OCI-LY1 (cell line): ENCODE data around the gene SAP30BP.

ENCODE experiments used
- H2AFZ ChIP-seq: fragments of 200-600 bp; sonication (generic), shearing (Covaris generic); 2 replicates; pipeline ENCODE4 v1.6.0; 2014; ENCODE audit warnings: antibody characterized with exemption, mild to moderate bottlenecking, low read length
- H3F3A ChIP-seq: fragments of 200-600 bp; sonication (generic), shearing (Covaris generic); 2 replicates; pipeline ENCODE4 v1.6.0; 2014; ENCODE audit warnings: mild to moderate bottlenecking, antibody characterized with exemption, low read length, moderate library complexity; ENCODE audit not compliant: insufficient read depth
- H3K27ac ChIP-seq: fragments of 200-600 bp; sonication (generic); 2 replicates; pipeline ENCODE4 v1.5.1; 2014; ENCODE audit warnings: low read length, mixed run types, mild to moderate bottlenecking, low read depth; ENCODE audit not compliant: poor library complexity, severe bottlenecking
- H3K27me3 ChIP-seq: fragments of 200-600 bp; sonication (generic); 2 replicates; pipeline ENCODE4 v1.6.0; 2014; ENCODE audit warnings: antibody characterized with exemption, mild to moderate bottlenecking, low read length, moderate library complexity; ENCODE audit not compliant: insufficient read depth
- H3K36me3 ChIP-seq: fragments of 200-600 bp; sonication (generic); 2 replicates; pipeline ENCODE4 v1.6.1; 2014; ENCODE audit warnings: mild to moderate bottlenecking, antibody characterized with exemption, low read length, moderate library complexity, mixed read lengths; ENCODE audit not compliant: insufficient read depth
- H3K4me1 ChIP-seq: fragments of 200-600 bp; sonication (generic); 2 replicates; pipeline ENCODE4 v1.5.1; 2014; ENCODE audit warnings: mild to moderate bottlenecking, low read length, moderate library complexity; ENCODE audit not compliant: insufficient read depth, severe bottlenecking
- H3K4me2 ChIP-seq: fragments of 200-600 bp; sonication (generic), shearing (Covaris generic); 2 replicates; pipeline ENCODE4 v1.6.1; 2014; ENCODE audit warnings: low read length
- H3K4me3 ChIP-seq: fragments of 200-600 bp; sonication (generic); 2 replicates; pipeline ENCODE4 v1.5.1; 2014; ENCODE audit warnings: low read length, low read depth, mild to moderate bottlenecking, mixed read lengths; ENCODE audit not compliant: poor library complexity, severe bottlenecking
- H3K79me2 ChIP-seq: fragments of 200-600 bp; shearing (Covaris generic); 2 replicates; pipeline ENCODE4 v1.6.1; 2016; ENCODE audit warnings: mixed run types, low read length, mixed read lengths; ENCODE audit not compliant: insufficient read depth
- H3K9ac ChIP-seq: fragments of 200-600 bp; sonication (generic), shearing (Covaris generic); 2 replicates; pipeline ENCODE4 v1.6.1; 2014; ENCODE audit warnings: mild to moderate bottlenecking, low read length, mixed read lengths
- H3K9me2 ChIP-seq: fragments of 200-600 bp; sonication (generic), shearing (Covaris generic); 2 replicates; pipeline ENCODE4 v1.6.1; 2014; ENCODE audit warnings: low read depth, mild to moderate bottlenecking, low read length, mixed read lengths
- H3K9me3 ChIP-seq: fragments of 200-600 bp; shearing (Covaris generic); 2 replicates; pipeline ENCODE4 v1.6.1; 2014; ENCODE audit warnings: low read length, mixed read lengths
- H4K20me1 ChIP-seq: fragments of 200-600 bp; sonication (generic), shearing (Covaris generic); 2 replicates; pipeline ENCODE4 v1.6.0; 2016; ENCODE audit warnings: mild to moderate bottlenecking, low read length; ENCODE audit not compliant: insufficient read depth
- CTCF ChIP-seq: fragments of 200-600 bp; sonication (generic), shearing (Covaris generic); IDR thresholded peaks from 2 replicates; pipeline ENCODE4 v1.5.1; 2017; ENCODE audit warnings: mild to moderate bottlenecking, antibody characterized with exemption, low read length, moderate library complexity, mixed read lengths
- EZH2 ChIP-seq: fragments of 200-600 bp; sonication (generic), shearing (Covaris generic); IDR thresholded peaks from 2 replicates; pipeline ENCODE4 v1.8.0; 2017; ENCODE audit warnings: borderline replicate concordance, mixed run types, mild to moderate bottlenecking, antibody characterized with exemption, low read length, moderate library complexity, mixed read lengths

SAP30BP gene

GRCh38 chr17:75752802-75753513 is 85.8 kb downstream of the SAP30BP start:
- peaks cover 25% of the 10 kb centered on the region for H3K4me1 ChIP-seq
- H4K20me1 ChIP-seq = no peaks in the 10 kb centered on the region
- no peaks in the 10 kb centered on the region for H3K36me3 ChIP-seq
- TF ChIP-seq CTCF (peak; percentile 56), EZH2 (no peak)
- no peaks in the 10 kb centered on the region for H3F3A ChIP-seq
- peak overlapping the region; percentile 61; the same call in 1 of the 2 replicates for H2AFZ ChIP-seq
- H3K9ac ChIP-seq = peak overlapping the region; percentile 67
- H3K9me2 ChIP-seq = no peaks in the 10 kb centered on the region
- no peaks in the 10 kb centered on the region for H3K79me2 ChIP-seq
- no peaks in the 10 kb centered on the region for H3K9me3 ChIP-seq
- H3K4me2 ChIP-seq = peak overlapping the region; percentile 83
- peak overlapping the region; percentile 65 for H3K4me3 ChIP-seq
- H3K27me3 ChIP-seq = no peaks in the 10 kb centered on the region
- no peak overlapping the region for H3K27ac ChIP-seq

- H3K9ac ChIP-seq = peak overlapping the region; percentile 67
- H4K20me1 ChIP-seq = no peaks in the 10 kb centered on the region
- no peaks in the 10 kb centered on the region for H3K9me3 ChIP-seq
- H3K27me3 ChIP-seq = no peaks in the 10 kb centered on the region
- H3K27ac ChIP-seq = no peak overlapping the region
- no peaks in the 10 kb centered on the region for H3K9me2 ChIP-seq
- TF ChIP-seq EZH2 (no peak), CTCF (peak; percentile 57)
- H3K4me1 ChIP-seq = peaks cover 25% of the 10 kb centered on the region
- peak overlapping the region; percentile 65 for H3K4me3 ChIP-seq
- no peaks in the 10 kb centered on the region for H3K79me2 ChIP-seq
- no peaks in the 10 kb centered on the region for H3F3A ChIP-seq
- peak overlapping the region; percentile 61; the same call in 1 of the 2 replicates for H2AFZ ChIP-seq
- peak overlapping the region; percentile 83 for H3K4me2 ChIP-seq
- H3K36me3 ChIP-seq = no peaks in the 10 kb centered on the region
Measured at GRCh38 chr17:75753514-75754377, 86.6 kb downstream of the SAP30BP start.

GRCh38 chr17:75754378-75755204 is 87.5 kb downstream of the SAP30BP start:
- Histone ChIP-seq H3K79me2 (no peaks in the 10 kb centered on the region), H3K4me1 (peaks cover 22% of the 10 kb centered on the region), H3K9me2 (no peaks in the 10 kb centered on the region), H3K9me3 (no peaks in the 10 kb centered on the region), H2AFZ (no peak overlapping the region), H4K20me1 (no peaks in the 10 kb centered on the region), H3K36me3 (no peaks in the 10 kb centered on the region), H3K4me3 (peak overlapping the region; percentile 65), H3K9ac (peak overlapping the region; percentile 67; the same call in 1 of the 2 replicates), H3K27me3 (no peaks in the 10 kb centered on the region), H3K27ac (no peak overlapping the region), H3F3A (no peaks in the 10 kb centered on the region), H3K4me2 (peak overlapping the region; percentile 83)
- TF ChIP-seq CTCF (no peak), EZH2 (no peak)
